Smooth muscle cell (in vitro differentiated cells): ENCODE results near the gene RANBP3. TPM values are rescaled to one million over a fixed set of nuclear protein-coding genes. Genes with fewer than 3 reads are reported as not detected.
"Not testable (repeated sequence)": the region's sequence is repeated elsewhere in the genome, so short reads cannot be mapped to it uniquely, and the experiment has no call there.

Source experiments
- DNase-seq: peaks from one replicate; lab custom pipeline; 2025; ENCODE audit not compliant: unreplicated experiment; lab: John Stamatoyannopoulos, UW
- H2AFZ ChIP-seq: fragments of 200-600 bp; sonication (generic); 2 replicates; pipeline ENCODE4 v1.6.0; 2016; ENCODE audit warnings: antibody characterized with exemption, low read depth, mild to moderate bottlenecking
- H3F3A ChIP-seq: fragments of 200-600 bp; sonication (generic); 2 replicates; pipeline ENCODE4 v1.6.0; 2017; ENCODE audit warnings: antibody characterized with exemption, low read depth
- H3K27ac ChIP-seq: fragments of 200-600 bp; sonication (generic); 2 replicates; pipeline ENCODE4 v1.5.1; 2016; ENCODE audit warnings: low read depth, mild to moderate bottlenecking
- H3K27me3 ChIP-seq: fragments of 200-600 bp; sonication (generic); 2 replicates; pipeline ENCODE4 v1.6.1; 2016; ENCODE audit warnings: low read depth, mild to moderate bottlenecking
- H3K36me3 ChIP-seq: fragments of 200-600 bp; sonication (generic); 2 replicates; pipeline ENCODE4 v1.5.1; 2016; ENCODE audit warnings: low read depth
- H3K4me1 ChIP-seq: fragments of 200-600 bp; sonication (generic); 2 replicates; pipeline ENCODE4 v1.5.1; 2016; ENCODE audit warnings: low read depth
- H3K4me2 ChIP-seq: fragments of 200-600 bp; sonication (generic); 2 replicates; pipeline ENCODE4 v1.6.0; 2016; ENCODE audit warnings: mild to moderate bottlenecking
- H3K4me3 ChIP-seq: fragments of 200-600 bp; sonication (generic); 2 replicates; pipeline ENCODE4 v1.5.1; 2016; ENCODE audit warnings: mild to moderate bottlenecking
- H3K79me2 ChIP-seq: fragments of 200-600 bp; sonication (generic); 2 replicates; pipeline ENCODE4 v1.6.0; 2016; ENCODE audit warnings: low read depth, mild to moderate bottlenecking
- H3K9ac ChIP-seq: fragments of 200-600 bp; sonication (generic); 2 replicates; pipeline ENCODE4 v1.6.0; 2016; ENCODE audit warnings: low read depth
- H3K9me3 ChIP-seq: fragments of 200-600 bp; sonication (generic); replicated peaks from 2 replicates; pipeline ENCODE4 v1.5.1; 2016; ENCODE audit warnings: low read depth
- H4K20me1 ChIP-seq: fragments of 200-600 bp; sonication (generic); 2 replicates; pipeline ENCODE4 v1.6.0; 2016; ENCODE audit warnings: low read depth
- CTCF ChIP-seq: fragments of 200-600 bp; sonication (generic); IDR thresholded peaks from 2 replicates; pipeline ENCODE4 v1.5.1; 2017; ENCODE audit warnings: borderline replicate concordance, mild to moderate bottlenecking, antibody characterized with exemption; ENCODE audit not compliant: insufficient read depth, poor library complexity, severe bottlenecking
- WGBS: methylation state at CpG from one replicate; pipeline ENCODE4 v1.1.7; 2016; ENCODE audit warnings: low lambda C conversion rate; 5-methylcytosine and 5-hydroxymethylcytosine counted together
- polyA plus RNA-seq: library from polyadenylated mRNA; unstranded; fragments of >200 nt; fragmentation: Nextera tagmentation; extraction: Ambion mirVana; gene quantifications from 2 replicates; pipeline ENCODE4 v1.2.1, GENCODE V29; 2016
- total RNA-seq: library from RNA; depleted of rRNA; stranded (reverse); fragments of >200 nt; gene quantifications from 2 replicates; pipeline ENCODE4 v1.2.3, GENCODE V29; 2014

The RANBP3 gene
- total and polyA plus RNA-seq, 2 experiments from 2014 or later = 13.4 to 65.8 TPM

GRCh38 chr19:5891572-5891937 is 86.4 kb downstream of the RANBP3 start:
- no peaks in the 10 kb centered on the region for H3K36me3 ChIP-seq
- no peaks in the 10 kb centered on the region for H3F3A ChIP-seq
- no peak for DNase-seq
- H3K4me2 ChIP-seq = no peak overlapping the region
- peaks cover 26% of the 10 kb centered on the region for H4K20me1 ChIP-seq
- H3K79me2 ChIP-seq = no peaks in the 10 kb centered on the region
- no peaks in the 10 kb centered on the region for H3K9me3 ChIP-seq
- no peak overlapping the region for H3K4me3 ChIP-seq
- WGBS = 85% methylated on average over 4 of the region's 4 CpGs
- no peak overlapping the region for H3K27ac ChIP-seq
- H3K4me1 ChIP-seq = no peaks in the 10 kb centered on the region
- no peak for TF ChIP-seq CTCF
- no peak overlapping the region for H2AFZ ChIP-seq
- no peaks in the 10 kb centered on the region for H3K27me3 ChIP-seq
- no peak overlapping the region for H3K9ac ChIP-seq

GRCh38 chr19:5890099-5890498 is 87.8 kb downstream of the RANBP3 start:
- H3K9me3 ChIP-seq = no peaks in the 10 kb centered on the region
- no peak overlapping the region for H3K27ac ChIP-seq
- H2AFZ ChIP-seq = no peak overlapping the region
- no peaks in the 10 kb centered on the region for H3F3A ChIP-seq
- peaks cover 12% of the 10 kb centered on the region for H4K20me1 ChIP-seq
- H3K4me3 ChIP-seq = no peak overlapping the region
- WGBS = 80% methylated on average over 8 of the region's 10 CpGs
- no peak for TF ChIP-seq CTCF
- no peak overlapping the region for H3K9ac ChIP-seq
- H3K4me2 ChIP-seq = no peak overlapping the region
- no peak for DNase-seq
- no peaks in the 10 kb centered on the region for H3K4me1 ChIP-seq
- no peaks in the 10 kb centered on the region for H3K36me3 ChIP-seq
- H3K79me2 ChIP-seq = no peaks in the 10 kb centered on the region
- no peaks in the 10 kb centered on the region for H3K27me3 ChIP-seq

- Histone ChIP-seq H3K27ac (no peak overlapping the region), H3K4me2 (no peak overlapping the region), H3K4me1 (no peaks in the 10 kb centered on the region), H3K4me3 (no peak overlapping the region), H3F3A (no peaks in the 10 kb centered on the region), H3K9me3 (no peaks in the 10 kb centered on the region), H3K27me3 (no peaks in the 10 kb centered on the region), H3K79me2 (no peaks in the 10 kb centered on the region), H3K36me3 (no peaks in the 10 kb centered on the region), H2AFZ (no peak overlapping the region), H4K20me1 (peaks cover 6% of the 10 kb centered on the region), H3K9ac (no peak overlapping the region)
- 80% methylated on average over 17 of the region's 17 CpGs for WGBS
- DNase-seq = no peak
- no peak for TF ChIP-seq CTCF
Observed at GRCh38 chr19:5889288-5889971, 88.5 kb downstream of the RANBP3 start.

- not testable (repeated sequence) for H3K27ac ChIP-seq, H4K20me1 ChIP-seq, H3K79me2 ChIP-seq, H3F3A ChIP-seq, H3K9me3 ChIP-seq, H3K27me3 ChIP-seq, H3K36me3 ChIP-seq, H3K4me3 ChIP-seq, H3K4me2 ChIP-seq, DNase-seq, H3K9ac ChIP-seq, H2AFZ ChIP-seq
- whole genome bisulfite sequencing = 89% methylated on average over 11 of the region's 11 CpGs
- peaks cover 10% of the 10 kb centered on the region for H3K4me1 ChIP-seq
Observed at GRCh38 chr19:5884065-5884811, 93.7 kb downstream of the RANBP3 start.

- not testable (repeated sequence) for H4K20me1 ChIP-seq, H3K27ac ChIP-seq, H3K79me2 ChIP-seq, H3K9me3 ChIP-seq, H3K4me3 ChIP-seq, H3K9ac ChIP-seq, H3K4me2 ChIP-seq, H3K36me3 ChIP-seq, H3F3A ChIP-seq, DNase-seq, H2AFZ ChIP-seq, H3K27me3 ChIP-seq
- peaks cover 10% of the 10 kb centered on the region for H3K4me1 ChIP-seq
- 89% methylated on average over 13 of the region's 13 CpGs for WGBS
Observed at GRCh38 chr19:5883157-5883873, 94.6 kb downstream of the RANBP3 start.
